GM12801 (cell line): ENCODE measurements around the gene DOCK4.

Experiments
- TF ChIP-seq, protein P1 (sequence below): IDR thresholded peaks from one replicate; pipeline ENCODE4 v1.5.1; 2011; ENCODE audit warnings: control low read depth; ENCODE audit not compliant: insufficient read length; ENCODE audit errors: extremely low read depth

DOCK4 gene

DNA sequence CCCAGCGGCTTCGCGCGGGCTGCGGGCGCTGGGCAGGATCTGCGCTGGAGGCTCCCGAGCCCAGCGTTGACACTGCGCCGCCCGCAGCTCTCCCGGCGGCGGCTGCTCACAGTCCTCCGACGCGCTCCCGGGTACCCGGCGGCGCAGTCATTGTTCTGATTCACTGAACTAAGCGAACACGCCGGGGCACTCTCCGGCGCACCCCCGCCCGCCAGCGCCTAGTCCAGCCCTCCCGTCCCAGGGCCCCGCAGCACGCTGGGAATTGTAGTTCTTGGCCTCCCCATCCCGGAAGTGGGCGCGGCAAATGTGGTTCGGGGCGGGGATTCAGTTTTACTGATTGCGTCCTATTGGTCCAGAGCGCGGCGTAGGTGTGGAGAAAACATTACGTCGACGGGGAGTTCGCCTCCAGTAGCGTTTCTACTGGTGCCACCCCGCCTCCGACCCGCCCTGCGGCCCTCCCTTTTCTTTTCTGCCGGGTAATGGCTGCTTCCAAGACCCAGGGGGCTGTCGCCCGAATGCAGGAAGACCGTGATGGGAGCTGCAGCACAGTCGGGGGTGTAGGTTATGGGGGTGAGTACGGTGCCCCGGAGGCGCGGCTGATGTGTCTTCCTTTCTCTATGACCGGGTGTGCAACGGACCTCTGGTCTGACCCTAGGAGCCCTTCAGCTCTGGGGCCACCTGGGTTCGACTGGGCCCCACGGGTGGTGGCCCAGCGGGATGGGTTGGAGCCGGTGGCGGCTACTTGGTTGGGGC is at the start of gene DOCK4, which contains the start of gene ZNF277:
Gene DOCK4 (minus strand): TSS at position 162 of the 753 bp plus-strand sequence. CDS start 261 bp downstream, outside the sequence.
Gene ZNF277 (plus strand): TSS at position 458 of the 753 bp plus-strand sequence. CDS start 22 bp downstream, at position 480.
- TF ChIP-seq, protein P1, sequence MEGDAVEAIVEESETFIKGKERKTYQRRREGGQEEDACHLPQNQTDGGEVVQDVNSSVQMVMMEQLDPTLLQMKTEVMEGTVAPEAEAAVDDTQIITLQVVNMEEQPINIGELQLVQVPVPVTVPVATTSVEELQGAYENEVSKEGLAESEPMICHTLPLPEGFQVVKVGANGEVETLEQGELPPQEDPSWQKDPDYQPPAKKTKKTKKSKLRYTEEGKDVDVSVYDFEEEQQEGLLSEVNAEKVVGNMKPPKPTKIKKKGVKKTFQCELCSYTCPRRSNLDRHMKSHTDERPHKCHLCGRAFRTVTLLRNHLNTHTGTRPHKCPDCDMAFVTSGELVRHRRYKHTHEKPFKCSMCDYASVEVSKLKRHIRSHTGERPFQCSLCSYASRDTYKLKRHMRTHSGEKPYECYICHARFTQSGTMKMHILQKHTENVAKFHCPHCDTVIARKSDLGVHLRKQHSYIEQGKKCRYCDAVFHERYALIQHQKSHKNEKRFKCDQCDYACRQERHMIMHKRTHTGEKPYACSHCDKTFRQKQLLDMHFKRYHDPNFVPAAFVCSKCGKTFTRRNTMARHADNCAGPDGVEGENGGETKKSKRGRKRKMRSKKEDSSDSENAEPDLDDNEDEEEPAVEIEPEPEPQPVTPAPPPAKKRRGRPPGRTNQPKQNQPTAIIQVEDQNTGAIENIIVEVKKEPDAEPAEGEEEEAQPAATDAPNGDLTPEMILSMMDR: no peak

- TF ChIP-seq, protein P1: no peak
These were observed 49.2 kb upstream of the DOCK4 start for GRCh38 chr7:112255388-112255720.

DNA sequence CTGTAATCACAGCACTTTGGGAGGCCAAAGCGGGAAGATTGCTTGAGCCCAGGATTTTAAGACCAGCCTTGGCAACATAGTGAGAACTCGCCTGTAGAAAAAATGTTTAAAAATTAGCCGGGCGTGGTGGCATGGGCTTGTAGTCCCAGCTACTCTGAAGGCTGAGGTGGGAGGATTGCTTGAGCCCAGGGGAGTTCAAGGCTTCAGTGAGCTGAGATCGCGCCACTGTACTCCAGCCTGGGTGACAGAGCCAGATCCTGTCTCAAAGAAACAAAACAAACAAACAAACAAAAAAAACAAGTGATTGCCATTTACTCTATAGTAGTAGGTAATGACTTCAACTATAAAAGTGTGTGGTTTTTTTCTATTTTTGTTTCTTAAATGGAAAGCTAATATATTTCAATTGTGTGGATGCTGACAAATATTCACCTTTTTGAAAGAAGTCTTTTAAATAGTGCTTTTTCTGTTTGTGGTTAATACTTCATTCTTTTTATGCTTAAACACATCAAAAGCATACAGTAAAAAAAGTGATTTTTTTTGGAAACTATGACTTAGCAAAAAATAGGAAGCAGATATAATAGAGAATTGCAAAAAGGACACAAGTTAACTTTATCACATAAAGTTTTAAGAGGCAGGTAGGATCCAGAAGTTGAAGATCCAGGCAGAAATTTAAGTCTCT is 48.6 kb upstream of the DOCK4 start:
- TF ChIP-seq, protein P1: no peak

- TF ChIP-seq, protein P1: no peak
These were observed 48.0 kb upstream of the DOCK4 start for GRCh38 chr7:112254156-112254555.

GRCh38 chr7:112252691-112253090 is 46.5 kb upstream of the DOCK4 start:
- TF ChIP-seq, protein P1: no peak

- TF ChIP-seq, protein P1: no peak
These were observed 45.9 kb upstream of the DOCK4 start for GRCh38 chr7:112252141-112252540.

DNA sequence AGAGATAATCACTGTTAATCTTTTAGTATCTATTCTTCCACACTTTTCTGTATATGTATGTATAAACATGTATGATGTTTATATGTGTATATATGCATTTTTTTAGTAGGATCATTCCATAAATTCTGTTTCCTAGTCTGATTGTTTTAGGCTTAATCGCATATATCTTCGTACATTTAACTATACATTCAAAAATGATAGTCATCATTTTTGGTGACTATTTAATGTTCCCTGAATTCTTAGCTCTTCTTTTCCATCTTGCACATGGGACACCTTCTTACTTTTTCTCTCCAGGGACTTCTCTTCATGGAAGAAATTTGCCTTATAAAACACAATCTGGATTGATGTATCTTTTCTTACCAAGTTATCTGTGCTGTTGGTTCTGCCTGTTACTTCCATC is 42.4 kb upstream of the DOCK4 start:
- TF ChIP-seq, protein P1: no peak
